GM12878 (cell line): ENCODE measurements around the gene TOP2A. TPM values are rescaled to one million over a fixed set of nuclear protein-coding genes. Genes with fewer than 3 reads are reported as not detected.
"Not testable (repeated sequence)": the region's sequence is repeated elsewhere in the genome, so short reads cannot be mapped to it uniquely, and the experiment has no call there.

Experiments
- ATAC-seq: fragments of 200-7000 bp; cut with Tn5 transposase; 3 replicates; pipeline ENCODE4 v1.9.1; 2020; ENCODE audit warnings: mild to moderate bottlenecking, moderate library complexity
- BruUV-seq: library from RNA; stranded (reverse); fragments of 400-500 nt; replicated peaks from 2 replicates; lab custom pipeline; 2021; lab: Mats Ljungman, UMichigan
- CTCF ChIA-PET: fragments of 300-600 bp; sonication (Branson Sonifier 250); formaldehyde crosslinking; extraction: SDS; loops from one replicate; lab custom pipeline; 2021; ENCODE audit warnings: inconsistent platforms; lab: Yijun Ruan, JAX
- POLR2A ChIA-PET: fragments of 350-600 bp; formaldehyde crosslinking; extraction: SDS; loops from one replicate; lab custom pipeline; 2021; ENCODE audit warnings: inconsistent platforms; lab: Charles Lee
- RAD21 ChIA-PET: fragments of 300-600 bp; sonication (Branson Sonifier 250); formaldehyde crosslinking; loops from one replicate; lab custom pipeline; 2023; ENCODE audit warnings: antibody characterized with exemption; ENCODE audit not compliant: unreplicated experiment; lab: Charles Lee
- SMC1A ChIA-PET: fragments of 300-600 bp; sonication (Branson Sonifier 250); formaldehyde crosslinking; loops from one replicate; lab custom pipeline; 2023; ENCODE audit not compliant: unreplicated experiment, uncharacterized antibody; lab: Charles Lee
- DNase-seq: peaks from one replicate; pipeline ENCODE4 v3.0.0-alpha.2; 2011; ENCODE audit warnings: low read depth, low spot score
- FAIRE-seq: peaks from 3 replicates; lab custom pipeline; 2011; peaks lifted over from hg19 to GRCh38; lab: Jason Lieb, UNC
- H2AFZ ChIP-seq: 2 replicates; pipeline ENCODE4 v1.6.0; 2011; ENCODE audit warnings: low read depth, low read length, control low read depth; ENCODE audit not compliant: control insufficient read depth
- H3K27ac ChIP-seq: 2 replicates; pipeline ENCODE4 v1.5.1; 2011; ENCODE audit warnings: control low read depth; ENCODE audit not compliant: control insufficient read depth, insufficient read depth
- H3K27me3 ChIP-seq, 2 experiments: replicated peaks in 1 of 2; 2 replicates each; pipeline versions ENCODE4 v1.6.0 to v1.6.1; 2011; ENCODE audit warnings: low read length in 1 of 2; ENCODE audit not compliant: control insufficient read depth in 2 of 2, insufficient read depth in 2 of 2
- H3K36me3 ChIP-seq, 2 experiments: 2 replicates each; pipeline ENCODE4 v1.5.1; 2011; ENCODE audit warnings: low read length in 1 of 2; ENCODE audit not compliant: control insufficient read depth in 2 of 2, insufficient read depth in 2 of 2
- H3K4me1 ChIP-seq: 2 replicates; pipeline ENCODE4 v1.6.1; 2011; ENCODE audit warnings: mild to moderate bottlenecking, low read length, moderate library complexity, mixed read lengths; ENCODE audit not compliant: control insufficient read depth, insufficient read depth
- H3K4me2 ChIP-seq: 2 replicates; pipeline ENCODE4 v1.6.0; 2011; ENCODE audit warnings: control low read depth; ENCODE audit not compliant: control insufficient read depth, insufficient read depth
- H3K4me3 ChIP-seq: fragments of 200-600 bp; sonication (generic); 2 replicates; pipeline ENCODE4 v1.5.1; 2016
- H3K79me2 ChIP-seq: 2 replicates; pipeline ENCODE4 v1.6.0; 2011; ENCODE audit warnings: low read length; ENCODE audit not compliant: control insufficient read depth, insufficient read depth
- H3K9ac ChIP-seq: 2 replicates; pipeline ENCODE4 v1.8.0; 2011; ENCODE audit warnings: low read length, control low read depth, mixed read lengths; ENCODE audit not compliant: control insufficient read depth, insufficient read depth
- H3K9me3 ChIP-seq: replicated peaks from 3 replicates; pipeline ENCODE4 v1.5.1; 2011; ENCODE audit warnings: mild to moderate bottlenecking, low read length; ENCODE audit not compliant: control insufficient read depth, insufficient read depth
- H4K20me1 ChIP-seq: 2 replicates; pipeline ENCODE4 v1.6.0; 2011; ENCODE audit not compliant: control insufficient read depth, insufficient read depth
- GABPA ChIP-seq: IDR thresholded peaks from 2 replicates; pipeline ENCODE4 v1.6.1; 2014; ENCODE audit warnings: antibody characterized with exemption, low read depth, mild to moderate bottlenecking, inconsistent platforms
- KAT2A ChIP-seq: conservative IDR thresholded peaks from 2 replicates; pipeline ENCODE4 v1.6.1; 2011; ENCODE audit warnings: low read depth, low read length; ENCODE audit not compliant: control insufficient read depth
- KDM1A ChIP-seq: fragments of 200-600 bp; sonication (generic); IDR thresholded peaks from 2 replicates; pipeline ENCODE4 v1.6.1; 2016; ENCODE audit warnings: borderline replicate concordance
- STAT3 ChIP-seq: IDR thresholded peaks from 2 replicates; pipeline ENCODE4 v1.6.1; 2011; ENCODE audit warnings: low read depth, low read length, improper control_type of control experiment
- TBL1XR1 ChIP-seq: IDR thresholded peaks from 2 replicates; pipeline ENCODE4 v1.6.1; 2012; ENCODE audit warnings: low read depth, low read length, improper control_type of control experiment
- ZNF274 ChIP-seq: IDR thresholded peaks from one replicate; pipeline ENCODE4 v1.8.0; 2011; ENCODE audit not compliant: insufficient read length, insufficient read depth
- WGBS: methylation state at CpG from one replicate; pipeline ENCODE4 v1.1.6; 2016; ENCODE audit warnings: low lambda C conversion rate; ENCODE audit not compliant: insufficient replicate concordance, insufficient coverage; ENCODE audit errors: missing lambda C conversion rate; 5-methylcytosine and 5-hydroxymethylcytosine counted together
- in situ Hi-C: fragments of 300-500 bp; cut with MboI; formaldehyde crosslinking; loops from 9 replicates; pipeline ENCODE4 v1.14.3; 2018; ENCODE audit warnings: mixed read lengths
- intact Hi-C: fragments of 100-400 bp; cut with micrococcal nuclease; formaldehyde crosslinking; loops from one replicate; pipeline ENCODE4 v1.14.2; 2022; ENCODE audit not compliant: unreplicated experiment
- polyA plus RNA-seq, 11 experiments: library from polyadenylated mRNA; depleted of rRNA in 4 of 11; unstranded in 6 of 11; stranded (reverse) in 5 of 11; fragments of >200 nt; fragmentation: Nextera tagmentation in 4 of 11; fragmentation: Illumina TruSeq in 1 of 11; extraction: Ambion mirVana in 4 of 11; extraction: Trizol in 1 of 11; gene quantifications; 1 replicate in 1 of 11; 2 replicates in 10 of 11; pipeline versions ENCODE4 v1.2.1 to v1.2.3, GENCODE V29; 2011 to 2016; ENCODE audit warnings: inconsistent platforms in 2 of 11, missing spikeins in 2 of 11, low read depth in 1 of 11
- total RNA-seq, 4 experiments: library from RNA; depleted of rRNA in 3 of 4; stranded (reverse); fragments of >200 nt in 3 of 4; fragmentation: Illumina TruSeq in 1 of 4; extraction: Trizol in 1 of 4; gene quantifications; 2 replicates each; pipeline versions ENCODE4 v1.2.1 to v1.2.3, GENCODE V29; 2013 to 2021
- TF ChIP-seq, protein P1 (sequence below): fragments of 450-650 bp; IDR thresholded peaks from 2 replicates; pipeline ENCODE4 v1.6.1; 2016; ENCODE audit warnings: mild to moderate bottlenecking
- TF ChIP-seq, protein P2 (sequence below): fragments of 450-650 bp; formaldehyde crosslinking; IDR thresholded peaks from 2 replicates; pipeline ENCODE4 v1.4.0; 2020; ENCODE audit warnings: mild to moderate bottlenecking, moderate library complexity
- TF ChIP-seq, protein P3 (sequence below): fragments of 450-650 bp; conservative IDR thresholded peaks from 2 replicates; pipeline ENCODE4 v1.6.1; 2017; ENCODE audit warnings: mild to moderate bottlenecking, moderate library complexity

TOP2A gene
- total and polyA plus RNA-seq, 10 of the 15 experiments (the other 5 are each of a cell fraction or from before 2014, with no cell fraction given) = 117 to 275 (median 232) TPM

DNA sequence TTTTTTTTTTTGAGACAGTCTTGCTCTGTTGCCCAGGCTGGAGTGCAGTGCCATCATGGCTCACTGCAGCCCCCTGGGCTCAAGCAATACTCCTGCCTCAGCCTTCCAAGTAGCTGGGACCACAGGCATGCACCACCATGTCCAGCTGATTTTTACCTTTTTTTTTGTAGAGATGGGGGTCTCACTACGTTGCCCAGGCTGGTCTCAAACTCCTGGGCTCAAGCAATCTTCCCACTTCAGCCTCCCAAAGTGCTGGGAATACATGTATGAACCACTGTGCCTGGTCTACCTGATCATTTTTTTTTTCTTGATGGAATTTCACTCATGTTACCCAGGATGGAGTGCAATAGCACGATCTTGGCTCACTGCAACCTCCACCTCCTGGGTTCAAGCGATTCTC is 31.1 kb downstream of the TOP2A start:
- POLR2A ChIA-PET, H2AFZ ChIP-seq, SMC1A ChIA-PET, RAD21 ChIA-PET, H3K9ac ChIP-seq, H4K20me1 ChIP-seq, H3K4me2 ChIP-seq, intact Hi-C loops, ATAC-seq, H3K27me3 ChIP-seq, BruUV-seq, H3K79me2 ChIP-seq, H3K9me3 ChIP-seq, H3K4me1 ChIP-seq, H3K4me3 ChIP-seq, H3K27ac ChIP-seq, FAIRE-seq, DNase-seq, in situ Hi-C loops: not testable (repeated sequence)
- peaks cover 6 to 28% of the 10 kb centered on the region in 2 experiments for H3K36me3 ChIP-seq
- WGBS = 100% methylated on average over 3 of the region's 3 CpGs
- CTCF ChIA-PET = interaction anchor here (0.6 kb wide), 1 partner anchor 1108 kb away, joined by 4 read pairs; no protein-coding TSS in a partner anchor

DNA sequence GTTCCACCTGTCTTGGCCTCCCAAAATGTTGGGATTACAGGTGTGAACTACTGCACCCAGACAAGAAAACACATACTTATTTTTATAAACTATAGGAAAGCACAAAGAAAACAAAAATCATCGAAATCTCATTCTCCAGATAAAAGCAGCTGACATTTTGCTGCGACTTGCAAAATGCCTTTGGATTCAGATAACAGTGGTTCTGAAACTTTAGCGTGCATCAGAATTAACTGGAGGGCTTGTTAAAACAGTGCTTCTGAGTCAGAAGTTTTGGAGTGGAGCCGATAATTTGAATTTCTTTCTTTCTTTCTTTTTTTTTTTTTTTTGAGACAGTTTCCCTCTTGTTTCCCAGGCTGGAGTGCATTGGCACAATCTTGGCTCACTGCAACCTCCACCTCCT is 35.4 kb downstream of the TOP2A start:
- in situ Hi-C loops (no loop called here), intact Hi-C loops (no loop called here)
- H3K9ac ChIP-seq = no peak overlapping the region
- no peaks in the 10 kb centered on the region for H3K9me3 ChIP-seq
- FAIRE-seq (no peak), ATAC-seq (no peak), DNase-seq (no peak)
- H3K4me2 ChIP-seq = no peak overlapping the region
- peaks cover 0 to under 1% of the 10 kb centered on the region in 2 experiments; a peak in 1 of 4 replicates for H3K36me3 ChIP-seq
- H2AFZ ChIP-seq = no peak overlapping the region
- H3K27ac ChIP-seq = no peak overlapping the region
- CTCF ChIA-PET = interaction anchor here (0.7 to 2.4 kb wide), 4 partner anchors 10 to 79 kb away, joined by 3 to 6 read pairs (median 4); no protein-coding TSS in a partner anchor
- H3K79me2 ChIP-seq = no peaks in the 10 kb centered on the region
- H3K27me3 ChIP-seq = no peaks in the 10 kb centered on the region
- SMC1A ChIA-PET = interaction anchor here (0.8 to 1.3 kb wide), 2 partner anchors 12 to 51 kb away, joined by 3 read pairs; no protein-coding TSS in a partner anchor
- BruUV-seq = no TSS peak
- H4K20me1 ChIP-seq = no peaks in the 10 kb centered on the region
- no peaks in the 10 kb centered on the region for H3K4me1 ChIP-seq
- 98% methylated on average over 4 of the region's 4 CpGs for WGBS
- POLR2A ChIA-PET = interaction anchor here (0.7 kb wide), 1 partner anchor 79 kb away, joined by 3 read pairs; no protein-coding TSS in a partner anchor
- RAD21 ChIA-PET = interaction anchor here (0.7 kb wide), 1 partner anchor 22 kb away, joined by 3 read pairs; no protein-coding TSS in a partner anchor
- H3K4me3 ChIP-seq = no peak overlapping the region
- TF ChIP-seq KAT2A (no peak), ZNF274 (no peak), GABPA (no peak), TBL1XR1 (no peak), STAT3 (no peak), KDM1A (no peak)
- TF ChIP-seq, protein P1, sequence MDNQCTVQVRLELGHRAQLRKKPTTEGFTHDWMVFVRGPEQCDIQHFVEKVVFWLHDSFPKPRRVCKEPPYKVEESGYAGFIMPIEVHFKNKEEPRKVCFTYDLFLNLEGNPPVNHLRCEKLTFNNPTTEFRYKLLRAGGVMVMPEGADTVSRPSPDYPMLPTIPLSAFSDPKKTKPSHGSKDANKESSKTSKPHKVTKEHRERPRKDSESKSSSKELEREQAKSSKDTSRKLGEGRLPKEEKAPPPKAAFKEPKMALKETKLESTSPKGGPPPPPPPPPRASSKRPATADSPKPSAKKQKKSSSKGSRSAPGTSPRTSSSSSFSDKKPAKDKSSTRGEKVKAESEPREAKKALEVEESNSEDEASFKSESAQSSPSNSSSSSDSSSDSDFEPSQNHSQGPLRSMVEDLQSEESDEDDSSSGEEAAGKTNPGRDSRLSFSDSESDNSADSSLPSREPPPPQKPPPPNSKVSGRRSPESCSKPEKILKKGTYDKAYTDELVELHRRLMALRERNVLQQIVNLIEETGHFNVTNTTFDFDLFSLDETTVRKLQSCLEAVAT = no peak
- TF ChIP-seq, protein P2, sequence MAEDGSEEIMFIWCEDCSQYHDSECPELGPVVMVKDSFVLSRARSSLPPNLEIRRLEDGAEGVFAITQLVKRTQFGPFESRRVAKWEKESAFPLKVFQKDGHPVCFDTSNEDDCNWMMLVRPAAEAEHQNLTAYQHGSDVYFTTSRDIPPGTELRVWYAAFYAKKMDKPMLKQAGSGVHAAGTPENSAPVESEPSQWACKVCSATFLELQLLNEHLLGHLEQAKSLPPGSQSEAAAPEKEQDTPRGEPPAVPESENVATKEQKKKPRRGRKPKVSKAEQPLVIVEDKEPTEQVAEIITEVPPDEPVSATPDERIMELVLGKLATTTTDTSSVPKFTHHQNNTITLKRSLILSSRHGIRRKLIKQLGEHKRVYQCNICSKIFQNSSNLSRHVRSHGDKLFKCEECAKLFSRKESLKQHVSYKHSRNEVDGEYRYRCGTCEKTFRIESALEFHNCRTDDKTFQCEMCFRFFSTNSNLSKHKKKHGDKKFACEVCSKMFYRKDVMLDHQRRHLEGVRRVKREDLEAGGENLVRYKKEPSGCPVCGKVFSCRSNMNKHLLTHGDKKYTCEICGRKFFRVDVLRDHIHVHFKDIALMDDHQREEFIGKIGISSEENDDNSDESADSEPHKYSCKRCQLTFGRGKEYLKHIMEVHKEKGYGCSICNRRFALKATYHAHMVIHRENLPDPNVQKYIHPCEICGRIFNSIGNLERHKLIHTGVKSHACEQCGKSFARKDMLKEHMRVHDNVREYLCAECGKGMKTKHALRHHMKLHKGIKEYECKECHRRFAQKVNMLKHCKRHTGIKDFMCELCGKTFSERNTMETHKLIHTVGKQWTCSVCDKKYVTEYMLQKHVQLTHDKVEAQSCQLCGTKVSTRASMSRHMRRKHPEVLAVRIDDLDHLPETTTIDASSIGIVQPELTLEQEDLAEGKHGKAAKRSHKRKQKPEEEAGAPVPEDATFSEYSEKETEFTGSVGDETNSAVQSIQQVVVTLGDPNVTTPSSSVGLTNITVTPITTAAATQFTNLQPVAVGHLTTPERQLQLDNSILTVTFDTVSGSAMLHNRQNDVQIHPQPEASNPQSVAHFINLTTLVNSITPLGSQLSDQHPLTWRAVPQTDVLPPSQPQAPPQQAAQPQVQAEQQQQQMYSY (CRISPR knock-in tag) = no peak
- TF ChIP-seq, protein P3, sequence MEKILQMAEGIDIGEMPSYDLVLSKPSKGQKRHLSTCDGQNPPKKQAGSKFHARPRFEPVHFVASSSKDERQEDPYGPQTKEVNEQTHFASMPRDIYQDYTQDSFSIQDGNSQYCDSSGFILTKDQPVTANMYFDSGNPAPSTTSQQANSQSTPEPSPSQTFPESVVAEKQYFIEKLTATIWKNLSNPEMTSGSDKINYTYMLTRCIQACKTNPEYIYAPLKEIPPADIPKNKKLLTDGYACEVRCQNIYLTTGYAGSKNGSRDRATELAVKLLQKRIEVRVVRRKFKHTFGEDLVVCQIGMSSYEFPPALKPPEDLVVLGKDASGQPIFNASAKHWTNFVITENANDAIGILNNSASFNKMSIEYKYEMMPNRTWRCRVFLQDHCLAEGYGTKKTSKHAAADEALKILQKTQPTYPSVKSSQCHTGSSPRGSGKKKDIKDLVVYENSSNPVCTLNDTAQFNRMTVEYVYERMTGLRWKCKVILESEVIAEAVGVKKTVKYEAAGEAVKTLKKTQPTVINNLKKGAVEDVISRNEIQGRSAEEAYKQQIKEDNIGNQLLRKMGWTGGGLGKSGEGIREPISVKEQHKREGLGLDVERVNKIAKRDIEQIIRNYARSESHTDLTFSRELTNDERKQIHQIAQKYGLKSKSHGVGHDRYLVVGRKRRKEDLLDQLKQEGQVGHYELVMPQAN = no peak
